ENCODE results near the gene TNRC6C. TPM values are rescaled to one million over a fixed set of nuclear protein-coding genes. Genes with fewer than 3 reads are reported as not detected.

The TNRC6C gene
- total RNA-seq, 1 donor from 2014 or later, result 64.7 TPM

DNA sequence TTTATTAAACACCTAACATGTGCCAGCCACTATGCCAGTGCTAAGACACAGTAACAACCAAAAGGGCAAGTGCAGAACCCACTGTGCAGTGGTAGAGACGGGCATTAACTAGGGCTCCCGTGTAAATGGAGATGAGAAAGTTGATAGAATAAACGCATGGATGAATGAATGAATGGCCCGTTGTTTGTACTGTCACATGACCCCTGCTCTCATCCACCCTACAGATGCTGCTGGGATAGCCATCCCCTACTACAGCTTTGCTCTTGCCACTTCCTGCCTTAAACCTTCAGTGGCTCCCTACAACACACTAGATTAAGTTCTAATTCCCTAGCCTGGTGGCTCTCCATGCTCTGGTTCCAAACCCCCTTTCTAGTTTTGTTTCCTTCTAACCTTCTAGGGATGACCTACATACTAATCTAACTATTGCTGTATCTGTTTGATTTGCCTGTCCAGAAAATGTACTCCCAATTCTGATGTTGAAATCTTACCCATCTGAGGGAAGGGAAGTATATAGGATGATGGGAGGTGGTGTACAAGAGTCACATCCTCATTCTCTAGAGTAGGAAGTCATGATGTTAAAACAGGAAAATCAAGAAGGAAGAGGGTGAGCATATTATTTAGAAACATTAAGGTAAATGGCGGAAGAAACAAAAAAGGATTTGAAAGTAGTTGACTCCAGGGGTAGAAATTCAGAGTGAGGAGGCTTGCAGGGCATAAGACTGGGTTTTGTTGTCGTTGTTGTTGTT lies 11.4 kb upstream of the TNRC6C start:
- Mint-ChIP-seq H3K36me3 (ENCODE audit: unreplicated experiment) (peaks cover 4% of the 10 kb centered on the region), H3K4me1 (ENCODE audit: low read depth, unreplicated experiment) (no peaks in the 10 kb centered on the region), H3K27ac (ENCODE audit: unreplicated experiment) (no peak overlapping the region), H3K9me3 (ENCODE audit: unreplicated experiment) (no peaks in the 10 kb centered on the region), H3K27me3 (ENCODE audit: unreplicated experiment) (no peaks in the 10 kb centered on the region), H3K4me3 (ENCODE audit: unreplicated experiment) (no peak overlapping the region)
- no peak for TF ChIP-seq CTCF (IDR thresholded peaks at IDR 0.05; ENCODE audit: partially characterized antibody, unreplicated experiment)
- DNase-seq, result no peak

DNA sequence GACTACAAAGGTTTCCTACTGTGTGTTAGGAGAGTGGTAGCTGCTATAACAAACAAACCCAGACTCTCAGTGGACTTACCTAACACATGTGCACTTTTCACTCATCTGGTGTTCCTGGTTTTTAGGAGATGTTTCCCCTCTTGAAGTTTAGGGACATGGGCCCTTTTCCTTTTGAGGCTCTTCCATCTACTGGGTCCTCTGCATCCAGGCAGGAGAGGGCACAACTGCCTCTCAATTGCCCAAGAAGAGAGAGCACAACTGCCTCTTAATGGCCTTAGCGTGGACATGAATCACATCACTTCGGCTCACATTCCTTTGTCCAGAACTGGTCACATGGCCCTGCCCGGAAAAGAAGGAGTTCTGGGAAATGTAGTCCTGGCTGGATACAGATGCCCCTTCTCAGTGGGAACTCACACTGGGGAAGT lies 9.8 kb upstream of the TNRC6C start:
- Mint-ChIP-seq H3K27me3 (ENCODE audit: unreplicated experiment) (peaks cover 2% of the 10 kb centered on the region), H3K9me3 (ENCODE audit: unreplicated experiment) (peaks cover 2% of the 10 kb centered on the region), H3K36me3 (ENCODE audit: unreplicated experiment) (peaks cover 18% of the 10 kb centered on the region), H3K27ac (ENCODE audit: unreplicated experiment) (no peak overlapping the region), H3K4me1 (ENCODE audit: low read depth, unreplicated experiment) (no peaks in the 10 kb centered on the region), H3K4me3 (ENCODE audit: unreplicated experiment) (no peak overlapping the region)
- DNase-seq, result no peak
- TF ChIP-seq CTCF (IDR thresholded peaks at IDR 0.05; ENCODE audit: partially characterized antibody, unreplicated experiment), result no peak

- TF ChIP-seq CTCF (IDR thresholded peaks at IDR 0.05; ENCODE audit: partially characterized antibody, unreplicated experiment), result no peak
- DNase-seq, result no peak
- Mint-ChIP-seq H3K27me3 (ENCODE audit: unreplicated experiment) (peaks cover 2% of the 10 kb centered on the region), H3K4me1 (ENCODE audit: low read depth, unreplicated experiment) (no peaks in the 10 kb centered on the region), H3K27ac (ENCODE audit: unreplicated experiment) (no peak overlapping the region), H3K36me3 (ENCODE audit: unreplicated experiment) (peaks cover 19% of the 10 kb centered on the region), H3K4me3 (ENCODE audit: unreplicated experiment) (no peak overlapping the region), H3K9me3 (ENCODE audit: unreplicated experiment) (peaks cover 5% of the 10 kb centered on the region)
Measured at GRCh38 chr17:77951123-77951522, 7.4 kb upstream of the TNRC6C start.

- no peak overlapping the region for H3K27ac Mint-ChIP-seq (ENCODE audit: unreplicated experiment)
- H3K4me3 Mint-ChIP-seq (ENCODE audit: unreplicated experiment), result no peak overlapping the region
- H3K27me3 Mint-ChIP-seq (ENCODE audit: unreplicated experiment), result peaks cover 2% of the 10 kb centered on the region
- peaks cover 25% of the 10 kb centered on the region for H3K36me3 Mint-ChIP-seq (ENCODE audit: unreplicated experiment)
- no peak for TF ChIP-seq CTCF (IDR thresholded peaks at IDR 0.05; ENCODE audit: partially characterized antibody, unreplicated experiment)
- H3K4me1 Mint-ChIP-seq (ENCODE audit: low read depth, unreplicated experiment), result peaks cover 5% of the 10 kb centered on the region
- peaks cover 9% of the 10 kb centered on the region for H3K9me3 Mint-ChIP-seq (ENCODE audit: unreplicated experiment)
- no peak for DNase-seq
Measured at GRCh38 chr17:77952368-77952767, 6.1 kb upstream of the TNRC6C start.

- no peak for DNase-seq
- peak overlapping the region; percentile 86 for H3K27ac Mint-ChIP-seq (ENCODE audit: unreplicated experiment)
- peak overlapping the region; percentile 92 for H3K4me3 Mint-ChIP-seq (ENCODE audit: unreplicated experiment)
- peaks cover 14% of the 10 kb centered on the region for H3K27me3 Mint-ChIP-seq (ENCODE audit: unreplicated experiment)
- H3K4me1 Mint-ChIP-seq (ENCODE audit: low read depth, unreplicated experiment), result peaks cover 15% of the 10 kb centered on the region
- no peak for TF ChIP-seq CTCF (IDR thresholded peaks at IDR 0.05; ENCODE audit: partially characterized antibody, unreplicated experiment)
- peaks cover 21% of the 10 kb centered on the region for H3K36me3 Mint-ChIP-seq (ENCODE audit: unreplicated experiment)
- peaks cover 21% of the 10 kb centered on the region for H3K9me3 Mint-ChIP-seq (ENCODE audit: unreplicated experiment)
Measured at GRCh38 chr17:77957235-77957856, 1.2 kb upstream of the TNRC6C start.
